ENCODE results near the gene GDA. TPM values are rescaled to one million over a fixed set of nuclear protein-coding genes. Genes with fewer than 3 reads are reported as not detected.

The GDA gene
- total and polyA plus RNA-seq, 2 of the 4 experiments (the other 2 are of a cell fraction) = not detected

DNA sequence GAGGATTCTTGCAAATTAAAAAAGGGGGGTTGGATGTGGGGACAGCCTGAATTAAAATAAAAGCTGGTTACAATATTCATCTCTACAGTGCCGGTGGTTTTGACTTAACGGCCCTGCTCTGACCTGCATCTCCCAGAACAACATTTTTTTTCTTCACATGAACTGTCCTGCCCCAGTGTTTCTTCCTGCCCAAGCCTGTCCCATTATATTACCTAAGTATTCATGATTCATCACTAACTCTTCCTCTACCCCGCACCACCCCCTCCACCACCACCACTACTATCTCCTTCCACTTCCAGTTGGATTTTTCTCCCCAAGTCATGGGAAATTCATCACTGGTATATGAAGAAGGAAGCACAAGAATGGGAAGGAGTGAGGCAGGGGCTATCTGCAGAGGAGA, 125.7 kb downstream of the GDA start:
- Histone ChIP-seq H4K91ac (ENCODE audit: insufficient read depth, low read depth, low read length) (no peak overlapping the region), H3K4me2 (ENCODE audit: low read depth, low read length) (no peak overlapping the region), H2BK120ac (ENCODE audit: low read depth, low read length) (no peak overlapping the region), H3K27me3 (ENCODE audit: control insufficient read depth, insufficient read depth, low read length) (peaks cover 12% of the 10 kb centered on the region), H2BK5ac (ENCODE audit: low read depth, low read length, poor library complexity, severe bottlenecking) (no peak overlapping the region), H3K14ac (replicated peaks; ENCODE audit: low read depth, low read length) (no peak overlapping the region), H2AK9ac (replicated peaks; ENCODE audit: low read depth, low read length, poor library complexity) (no peak overlapping the region), H3K27ac (ENCODE audit: insufficient read depth, low read length) (no peak overlapping the region), H3K9me3 (ENCODE audit: control insufficient read depth, insufficient read depth, low read length) (no peaks in the 10 kb centered on the region), H2AK5ac (ENCODE audit: low read depth, low read length) (no peak overlapping the region), H3K9me1 (ENCODE audit: insufficient read depth, low read length) (no peaks in the 10 kb centered on the region), H3K23ac (ENCODE audit: low read depth, low read length) (no peak overlapping the region), H3K4ac (ENCODE audit: low read depth, low read length) (no peak overlapping the region), H2AFZ (replicated peaks; ENCODE audit: low read length, poor library complexity) (no peak overlapping the region), H2BK20ac (ENCODE audit: low read depth, low read length) (no peak overlapping the region), H3K9ac (ENCODE audit: low read depth, low read length) (no peak overlapping the region), H2BK15ac (ENCODE audit: low read depth, low read length) (no peak overlapping the region), H3K18ac (ENCODE audit: low read depth, low read length) (no peak overlapping the region), H3K4me1 (ENCODE audit: control insufficient read depth, insufficient read depth, low read length) (no peaks in the 10 kb centered on the region), H3K56ac (ENCODE audit: extremely low read depth, insufficient read depth, low read length) (no peak overlapping the region), H4K20me1 (ENCODE audit: insufficient read depth, low read length) (no peaks in the 10 kb centered on the region), H3K4me3 (ENCODE audit: insufficient read depth, low read depth, low read length) (no peak overlapping the region), H4K8ac (ENCODE audit: low read depth in 2 of 2, low read length in 2 of 2) (no peak overlapping the region), H3K36me3 (ENCODE audit: control insufficient read depth, insufficient read depth, low read length) (no peaks in the 10 kb centered on the region), H3K79me1 (ENCODE audit: low read depth in 1 of 2, low read length in 2 of 2) (no peaks in the 10 kb centered on the region), H4K5ac (ENCODE audit: low read depth, low read length) (no peak overlapping the region)
- no peak for DNase-seq
- WGBS, 2 experiments (ENCODE audit: extremely low coverage in 2 of 2, insufficient read length in 1 of 2) = no CpG with 5 or more reads among the region's 3 CpGs
- CTCF ChIA-PET = interaction anchor here (0.9 kb wide), 1 partner anchor 236 kb away, joined by 3 read pairs; no protein-coding TSS in a partner anchor
- intact Hi-C loops (cut with micrococcal nuclease) (no loop called here), dilution Hi-C loops (cut with HindIII; ENCODE audit: low sequenced_read_pairs, unreplicated experiment) (no loop called here), in situ Hi-C loops (cut with MboI; ENCODE audit: low sequenced_read_pairs) (loop anchor here (5.0 to 25.0 kb wide), 2 partner anchors 238 to 463 kb away; no protein-coding TSS in a partner anchor)
- no TSS peak for BruUV-seq (replicated peaks)
- POLR2A ChIA-PET (ENCODE audit: unreplicated experiment) = interaction anchor here (0.5 kb wide), 1 partner anchor 546 kb away, joined by 7 read pairs; no protein-coding TSS in a partner anchor
- ATAC-seq (ENCODE audit: low read depth) = no peak
- TF ChIP-seq BHLHE40 (IDR thresholded peaks at IDR 0.05; ENCODE audit: low read depth, low read length) (no peak), RCOR1 (IDR thresholded peaks at IDR 0.05; ENCODE audit: insufficient replicate concordance, low read length) (no peak), CEBPB (IDR thresholded peaks at IDR 0.05; ENCODE audit: low read depth, low read length) (no peak), MXI1 (IDR thresholded peaks at IDR 0.05; ENCODE audit: borderline replicate concordance, low read depth, low read length) (no peak), NFE2L2 (IDR thresholded peaks at IDR 0.05; ENCODE audit: low read depth, low read length) (no peak), MAFK (IDR thresholded peaks at IDR 0.05; ENCODE audit: low read depth, low read length) (no peak), FOS (IDR thresholded peaks at IDR 0.05; ENCODE audit: low read depth, low read length) (no peak), RAD21 (IDR thresholded peaks at IDR 0.05; ENCODE audit: low read length) (no peak), MAZ (IDR thresholded peaks at IDR 0.05; ENCODE audit: borderline replicate concordance, low read depth, low read length) (no peak), POLR2A (IDR thresholded peaks at IDR 0.05; ENCODE audit: low read depth, low read length) (no peak)
- TF ChIP-seq, protein P1, sequence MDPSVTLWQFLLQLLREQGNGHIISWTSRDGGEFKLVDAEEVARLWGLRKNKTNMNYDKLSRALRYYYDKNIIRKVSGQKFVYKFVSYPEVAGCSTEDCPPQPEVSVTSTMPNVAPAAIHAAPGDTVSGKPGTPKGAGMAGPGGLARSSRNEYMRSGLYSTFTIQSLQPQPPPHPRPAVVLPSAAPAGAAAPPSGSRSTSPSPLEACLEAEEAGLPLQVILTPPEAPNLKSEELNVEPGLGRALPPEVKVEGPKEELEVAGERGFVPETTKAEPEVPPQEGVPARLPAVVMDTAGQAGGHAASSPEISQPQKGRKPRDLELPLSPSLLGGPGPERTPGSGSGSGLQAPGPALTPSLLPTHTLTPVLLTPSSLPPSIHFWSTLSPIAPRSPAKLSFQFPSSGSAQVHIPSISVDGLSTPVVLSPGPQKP (IDR thresholded peaks at IDR 0.05; ENCODE audit: borderline replicate concordance, low read depth, low read length) = no peak
- TF ChIP-seq, protein P2, sequence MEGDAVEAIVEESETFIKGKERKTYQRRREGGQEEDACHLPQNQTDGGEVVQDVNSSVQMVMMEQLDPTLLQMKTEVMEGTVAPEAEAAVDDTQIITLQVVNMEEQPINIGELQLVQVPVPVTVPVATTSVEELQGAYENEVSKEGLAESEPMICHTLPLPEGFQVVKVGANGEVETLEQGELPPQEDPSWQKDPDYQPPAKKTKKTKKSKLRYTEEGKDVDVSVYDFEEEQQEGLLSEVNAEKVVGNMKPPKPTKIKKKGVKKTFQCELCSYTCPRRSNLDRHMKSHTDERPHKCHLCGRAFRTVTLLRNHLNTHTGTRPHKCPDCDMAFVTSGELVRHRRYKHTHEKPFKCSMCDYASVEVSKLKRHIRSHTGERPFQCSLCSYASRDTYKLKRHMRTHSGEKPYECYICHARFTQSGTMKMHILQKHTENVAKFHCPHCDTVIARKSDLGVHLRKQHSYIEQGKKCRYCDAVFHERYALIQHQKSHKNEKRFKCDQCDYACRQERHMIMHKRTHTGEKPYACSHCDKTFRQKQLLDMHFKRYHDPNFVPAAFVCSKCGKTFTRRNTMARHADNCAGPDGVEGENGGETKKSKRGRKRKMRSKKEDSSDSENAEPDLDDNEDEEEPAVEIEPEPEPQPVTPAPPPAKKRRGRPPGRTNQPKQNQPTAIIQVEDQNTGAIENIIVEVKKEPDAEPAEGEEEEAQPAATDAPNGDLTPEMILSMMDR (conservative IDR thresholded peaks at IDR 0.05; ENCODE audit: low read depth, low read length) = no peak
